IMR-90 (cell line): ENCODE measurements around the gene CFAP70.

Experiments
- CEBPB ChIP-seq: IDR thresholded peaks from 2 replicates; pipeline ENCODE4 v1.6.1; 2012; ENCODE audit warnings: low read depth, low read length, improper control_type of control experiment
- MXI1 ChIP-seq: IDR thresholded peaks from 2 replicates; pipeline ENCODE4 v1.6.1; 2012; ENCODE audit warnings: low read depth, mild to moderate bottlenecking, low read length, moderate library complexity, borderline replicate concordance
- USF2 ChIP-seq: fragments of 150-350 bp; IDR thresholded peaks from 2 replicates; pipeline ENCODE4 v1.6.1; 2017; ENCODE audit warnings: mild to moderate bottlenecking, antibody characterized with exemption, low read length, low read depth
- TF ChIP-seq, protein P1 (sequence below): conservative IDR thresholded peaks from 2 replicates; pipeline ENCODE4 v1.5.1; 2012; ENCODE audit warnings: mild to moderate bottlenecking, low read depth, low read length, improper control_type of control experiment

DNA sequence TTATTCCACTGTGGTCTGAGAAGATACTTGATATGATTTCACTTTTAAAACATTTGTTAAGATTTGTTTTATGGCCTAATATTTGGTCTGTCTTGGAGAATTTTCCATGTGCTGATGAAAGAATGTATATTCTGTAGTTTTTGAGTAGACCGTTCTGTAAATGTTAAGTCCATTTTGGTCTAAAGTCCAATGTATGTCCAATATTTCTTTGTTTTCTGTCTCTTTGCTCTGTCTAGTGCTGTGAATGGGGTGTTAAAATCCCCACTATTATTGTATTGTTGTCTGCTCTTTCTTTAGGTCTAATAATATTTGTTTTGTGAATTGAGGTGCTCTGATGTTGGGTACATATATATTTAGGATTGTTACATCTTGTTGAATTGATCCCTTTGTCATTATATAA lies 142.9 kb downstream of the CFAP70 start:
- no peak for TF ChIP-seq CEBPB
- TF ChIP-seq, protein P1, sequence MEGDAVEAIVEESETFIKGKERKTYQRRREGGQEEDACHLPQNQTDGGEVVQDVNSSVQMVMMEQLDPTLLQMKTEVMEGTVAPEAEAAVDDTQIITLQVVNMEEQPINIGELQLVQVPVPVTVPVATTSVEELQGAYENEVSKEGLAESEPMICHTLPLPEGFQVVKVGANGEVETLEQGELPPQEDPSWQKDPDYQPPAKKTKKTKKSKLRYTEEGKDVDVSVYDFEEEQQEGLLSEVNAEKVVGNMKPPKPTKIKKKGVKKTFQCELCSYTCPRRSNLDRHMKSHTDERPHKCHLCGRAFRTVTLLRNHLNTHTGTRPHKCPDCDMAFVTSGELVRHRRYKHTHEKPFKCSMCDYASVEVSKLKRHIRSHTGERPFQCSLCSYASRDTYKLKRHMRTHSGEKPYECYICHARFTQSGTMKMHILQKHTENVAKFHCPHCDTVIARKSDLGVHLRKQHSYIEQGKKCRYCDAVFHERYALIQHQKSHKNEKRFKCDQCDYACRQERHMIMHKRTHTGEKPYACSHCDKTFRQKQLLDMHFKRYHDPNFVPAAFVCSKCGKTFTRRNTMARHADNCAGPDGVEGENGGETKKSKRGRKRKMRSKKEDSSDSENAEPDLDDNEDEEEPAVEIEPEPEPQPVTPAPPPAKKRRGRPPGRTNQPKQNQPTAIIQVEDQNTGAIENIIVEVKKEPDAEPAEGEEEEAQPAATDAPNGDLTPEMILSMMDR = no peak
- TF ChIP-seq USF2 = no peak
- no peak for TF ChIP-seq MXI1
